Lower leg skin (tissue), 4 donors: Measurements from ENCODE around the gene IL10RA. TPM values are rescaled to one million over a fixed set of nuclear protein-coding genes. Genes with fewer than 3 reads are reported as not detected.
A peak's percentile ranks its signal among the peaks of the same experiment; 100 is the strongest.

Experiments used
- DNase-seq, 2 donors: peaks; one replicate each; pipeline ENCODE4 v3.0.0-alpha.2; 2019; ENCODE audit warnings: low spot score in 2 of 2
- H3K4me3 ChIP-seq: fragments of 200-600 bp; sonication (generic); 2 replicates; pipeline ENCODE4 v1.5.1; 2017; ENCODE audit warnings: mild to moderate bottlenecking, low read depth; ENCODE audit not compliant: poor library complexity, severe bottlenecking
- POLR2A ChIP-seq, 2 donors: fragments of 450-650 bp; IDR thresholded peaks; one replicate each; pipeline ENCODE4 v1.6.1; 2016 to 2017; ENCODE audit warnings: antibody characterized with exemption in 2 of 2, mild to moderate bottlenecking in 1 of 2, moderate library complexity in 1 of 2
- WGBS, 2 donors: methylation state at CpG; one replicate each; pipeline ENCODE4 v1.1.5; 2018; 5-methylcytosine and 5-hydroxymethylcytosine counted together
- intact Hi-C: fragments of 100-400 bp; cut with DNase I; formaldehyde crosslinking; loops from one replicate; pipeline ENCODE4 v1.15.0; 2023; ENCODE audit warnings: low total_unique reads
- total RNA-seq, 4 donors: library from RNA; depleted of rRNA; stranded (reverse); fragments of >200 nt; gene quantifications; one replicate each; pipeline ENCODE4 v1.1.0, GENCODE V29; 2016
- TF ChIP-seq, protein P1 (sequence below), 3 donors: fragments of 450-650 bp; IDR thresholded peaks; one replicate each; pipeline ENCODE4 v1.5.1; 2016; ENCODE audit warnings: antibody characterized with exemption in 3 of 3, mild to moderate bottlenecking in 3 of 3, moderate library complexity in 2 of 3

Gene IL10RA
- total RNA-seq, 4 donors from 2014 or later, result 5.7 to 14.9 (median 8.1) TPM

DNA sequence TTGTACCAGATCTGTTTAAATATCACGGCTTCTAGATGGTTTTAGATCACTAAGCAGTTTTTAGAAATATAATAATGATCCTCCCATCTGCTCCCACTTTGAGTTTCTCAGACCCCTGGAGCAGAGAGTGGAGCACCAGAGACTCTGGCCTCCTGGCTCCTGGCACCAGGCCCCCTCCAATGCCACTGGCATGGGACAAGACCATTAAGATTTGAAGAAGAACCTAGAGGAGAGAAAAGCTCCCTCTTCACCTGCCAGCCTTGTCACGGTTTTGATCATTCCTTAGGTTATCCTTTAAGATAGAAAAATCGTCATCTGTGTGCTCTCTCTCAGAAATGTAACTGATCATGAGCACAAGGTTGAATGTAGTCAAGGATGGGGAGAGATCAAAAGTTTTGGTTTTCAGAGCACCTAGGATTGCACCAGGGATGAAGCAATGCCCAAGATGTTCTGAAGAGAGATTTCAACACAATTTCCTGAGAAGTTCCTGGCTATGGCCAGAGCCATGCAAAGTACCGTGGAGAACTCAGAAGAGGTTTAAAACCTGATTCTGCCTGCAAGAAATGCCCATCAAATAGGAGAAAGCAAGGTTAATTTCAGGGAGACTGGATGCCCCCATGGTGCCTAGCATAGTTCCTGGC lies 22.2 kb downstream of the IL10RA start:
- no peak overlapping the region for H3K4me3 ChIP-seq
- no peak for TF ChIP-seq POLR2A (IDR thresholded peaks at IDR 0.05)
- TF ChIP-seq, protein P1, sequence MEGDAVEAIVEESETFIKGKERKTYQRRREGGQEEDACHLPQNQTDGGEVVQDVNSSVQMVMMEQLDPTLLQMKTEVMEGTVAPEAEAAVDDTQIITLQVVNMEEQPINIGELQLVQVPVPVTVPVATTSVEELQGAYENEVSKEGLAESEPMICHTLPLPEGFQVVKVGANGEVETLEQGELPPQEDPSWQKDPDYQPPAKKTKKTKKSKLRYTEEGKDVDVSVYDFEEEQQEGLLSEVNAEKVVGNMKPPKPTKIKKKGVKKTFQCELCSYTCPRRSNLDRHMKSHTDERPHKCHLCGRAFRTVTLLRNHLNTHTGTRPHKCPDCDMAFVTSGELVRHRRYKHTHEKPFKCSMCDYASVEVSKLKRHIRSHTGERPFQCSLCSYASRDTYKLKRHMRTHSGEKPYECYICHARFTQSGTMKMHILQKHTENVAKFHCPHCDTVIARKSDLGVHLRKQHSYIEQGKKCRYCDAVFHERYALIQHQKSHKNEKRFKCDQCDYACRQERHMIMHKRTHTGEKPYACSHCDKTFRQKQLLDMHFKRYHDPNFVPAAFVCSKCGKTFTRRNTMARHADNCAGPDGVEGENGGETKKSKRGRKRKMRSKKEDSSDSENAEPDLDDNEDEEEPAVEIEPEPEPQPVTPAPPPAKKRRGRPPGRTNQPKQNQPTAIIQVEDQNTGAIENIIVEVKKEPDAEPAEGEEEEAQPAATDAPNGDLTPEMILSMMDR (IDR thresholded peaks at IDR 0.05), result no peak
- intact Hi-C loops, result no loop called here
- WGBS, 2 donors, result 77 to 83% methylated on average over 4 of the region's 4 CpGs
- DNase-seq, result no peak

DNA sequence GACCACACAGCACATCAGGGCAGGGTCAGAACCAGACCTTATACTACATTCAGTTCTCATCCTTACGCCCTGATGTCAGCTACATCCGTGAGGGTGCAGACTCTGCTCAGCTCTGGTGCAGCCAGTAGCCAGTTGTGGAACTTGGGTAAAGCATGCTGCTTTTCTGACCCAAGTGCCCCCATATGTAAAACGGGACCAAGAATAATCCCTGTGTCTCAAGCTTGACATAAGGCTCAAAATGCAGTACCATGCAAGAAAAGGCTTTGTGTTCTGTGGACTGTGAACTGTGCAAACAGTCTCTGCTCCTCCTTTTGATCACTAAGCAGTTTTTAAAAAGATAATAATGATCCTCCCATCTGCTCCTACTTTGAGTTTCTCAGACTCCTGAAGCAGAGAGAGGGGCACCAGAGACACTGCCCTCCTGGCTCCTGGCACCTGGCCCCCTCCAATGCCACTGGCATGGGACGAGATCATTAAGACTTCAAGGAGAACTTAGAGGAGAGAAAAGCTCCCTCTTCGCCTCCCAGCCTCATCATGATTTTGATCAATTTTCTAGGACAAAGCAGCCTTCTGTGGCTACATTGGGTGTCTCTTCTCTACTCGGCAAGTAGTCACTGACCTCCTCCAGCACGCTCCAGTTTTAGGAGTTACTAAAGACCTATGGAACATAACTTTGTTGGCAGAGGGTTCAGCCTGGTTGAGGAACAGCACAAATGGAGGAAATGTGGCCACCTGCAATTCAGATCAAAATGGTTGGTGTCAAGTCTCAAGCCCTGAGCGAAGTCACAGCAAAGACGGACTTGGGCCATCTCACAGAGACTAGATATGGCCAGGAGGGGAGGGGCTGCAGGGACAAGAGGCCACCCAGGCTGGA lies 23.9 kb downstream of the IL10RA start:
- no peak for DNase-seq
- 63 to 66% methylated on average over 9 of the region's 9 CpGs for WGBS, 2 donors
- intact Hi-C loops, result no loop called here

DNA sequence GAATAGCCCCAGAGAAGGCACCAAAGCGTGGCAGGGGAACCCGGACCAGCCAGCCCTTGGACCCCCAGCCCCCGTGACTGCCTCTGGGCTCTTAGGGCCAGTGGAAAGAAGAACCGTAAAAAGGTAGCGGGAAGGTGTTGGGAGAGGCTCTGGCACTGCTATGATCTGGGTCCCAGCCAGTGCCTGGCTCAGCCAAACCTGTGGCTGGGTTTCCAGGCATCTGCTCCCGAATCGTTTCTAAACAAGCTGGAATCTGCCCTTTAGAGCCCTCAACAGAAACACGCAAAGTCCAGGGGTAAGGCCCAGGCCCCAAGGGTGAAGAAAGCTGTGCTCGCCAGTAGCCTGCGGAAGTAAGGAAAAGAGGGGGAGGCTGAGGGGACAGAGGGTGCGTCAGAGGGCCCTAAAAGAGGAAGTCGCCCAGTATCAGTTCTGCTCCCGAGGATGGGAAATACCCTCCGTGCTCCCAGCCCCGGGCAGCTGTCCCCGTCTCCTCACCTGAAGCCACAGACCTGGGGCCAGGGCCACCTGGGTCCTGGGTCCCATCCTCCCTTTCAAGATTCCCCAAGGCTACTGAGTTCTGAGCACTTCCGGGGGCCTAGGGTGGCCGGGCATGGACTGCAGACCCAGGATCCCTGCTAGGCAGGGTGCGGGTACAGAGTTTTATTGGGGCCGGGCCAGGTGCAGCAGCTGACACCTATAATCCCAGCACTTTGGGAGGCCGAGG lies 24.7 kb downstream of the IL10RA start:
- no peak overlapping the region for H3K4me3 ChIP-seq
- intact Hi-C loops, result no loop called here
- WGBS, 2 donors, result 42 to 48% methylated on average over 21 of the region's 21 CpGs
- peak in 1 of 2 donors; percentile 71 for DNase-seq
- TF ChIP-seq POLR2A (IDR thresholded peaks at IDR 0.05), result no peak

More for the DNA sequence above, 23.9 kb downstream of the IL10RA start:
- H3K4me3 ChIP-seq, result no peak overlapping the region
- TF ChIP-seq POLR2A (IDR thresholded peaks at IDR 0.05), result no peak
- TF ChIP-seq, protein P1 (IDR thresholded peaks at IDR 0.05), result no peak

DNA sequence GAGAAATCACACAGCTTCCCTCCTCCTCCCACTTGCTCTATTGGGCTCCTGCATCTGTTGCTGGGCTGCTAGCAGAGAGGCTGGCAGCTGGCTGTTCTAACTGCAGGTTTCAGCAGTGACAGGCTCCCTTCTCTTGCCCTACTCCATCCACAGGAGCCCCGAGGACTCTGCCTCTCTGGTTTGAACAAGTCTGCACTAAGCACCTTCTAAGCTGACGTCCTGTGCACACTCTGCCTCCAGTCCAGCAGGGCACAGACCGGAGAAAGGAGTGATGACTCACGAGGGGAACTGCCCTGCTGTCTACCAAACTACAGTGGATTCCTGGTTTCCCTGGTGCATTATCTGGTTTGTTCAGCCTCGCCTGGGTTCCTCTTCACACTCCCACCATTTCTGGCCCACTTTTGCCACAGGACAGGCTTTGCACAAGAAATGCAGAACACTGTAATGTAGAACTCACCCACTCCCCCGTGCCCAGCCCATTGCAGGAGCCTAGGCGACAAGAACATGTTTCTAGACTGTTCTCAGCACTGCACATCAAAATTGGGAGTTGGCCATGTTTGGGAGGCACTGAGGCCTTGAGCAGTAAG lies 26.0 kb downstream of the IL10RA start:
- 38 to 45% methylated on average over 7 of the region's 7 CpGs for WGBS, 2 donors
- DNase-seq, result no peak
- intact Hi-C loops, result no loop called here
- no peak overlapping the region for H3K4me3 ChIP-seq
- TF ChIP-seq POLR2A (IDR thresholded peaks at IDR 0.05), result no peak
- TF ChIP-seq, protein P1 (IDR thresholded peaks at IDR 0.05), result no peak

DNA sequence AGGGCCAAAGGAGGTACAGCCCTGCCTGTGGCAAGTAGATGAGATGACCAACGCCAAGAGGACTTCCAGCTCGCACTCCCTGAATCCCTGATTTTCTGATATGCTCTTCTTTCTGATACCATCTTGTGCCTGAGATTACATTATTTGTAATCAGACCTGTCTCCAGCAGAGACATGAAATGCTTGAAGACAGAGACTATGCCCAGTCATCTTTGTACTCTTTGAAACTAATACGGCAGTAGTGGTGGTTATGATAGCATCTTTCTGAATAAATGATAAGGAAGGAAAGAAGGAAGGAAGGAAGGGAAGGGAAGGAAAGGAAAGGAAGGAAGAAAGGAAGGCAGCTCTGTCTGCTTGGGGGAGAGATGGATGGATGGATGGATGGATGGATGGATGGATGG lies 27.8 kb downstream of the IL10RA start:
- no peak overlapping the region for H3K4me3 ChIP-seq
- WGBS, 2 donors, result 93 to 94% methylated on average over 3 of the region's 3 CpGs
- intact Hi-C loops, result no loop called here
- TF ChIP-seq POLR2A (IDR thresholded peaks at IDR 0.05), result no peak
- TF ChIP-seq, protein P1 (IDR thresholded peaks at IDR 0.05), result no peak
- no peak for DNase-seq
